ENCODE measurements around the gene MFN2. TPM values are rescaled to one million over a fixed set of nuclear protein-coding genes. Genes with fewer than 3 reads are reported as not detected.

The MFN2 gene
- polyA plus RNA-seq, 1 of the 3 experiments (the other 2 are of a cell fraction), result 43.2 TPM

DNA sequence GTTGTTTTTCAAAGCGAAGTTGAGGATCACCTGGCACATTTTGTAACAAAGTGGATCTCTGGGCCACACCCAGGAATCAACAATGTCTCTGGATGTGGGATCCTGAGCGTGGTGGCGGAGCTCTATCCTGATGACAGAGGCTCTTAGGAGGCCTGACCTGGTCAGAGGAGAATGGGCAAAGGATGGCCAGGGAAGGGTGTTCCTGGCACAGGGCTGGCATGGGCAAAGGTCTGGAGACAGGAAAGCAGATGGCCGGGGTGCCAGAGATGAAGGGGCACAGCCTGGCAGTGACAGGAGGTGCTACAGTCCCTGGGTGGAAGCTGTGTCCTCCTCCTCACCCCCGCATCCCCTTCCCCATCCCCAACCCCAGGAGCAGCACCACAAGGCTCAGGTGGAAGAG, 20.0 kb upstream of the MFN2 start:
- WGBS (ENCODE audit: low lambda C conversion rate), result 98% methylated on average over 4 of the region's 5 CpGs
- CTCF ChIA-PET, result no interaction called here

GRCh38 chr1:11960715-11961114, 19.5 kb upstream of the MFN2 start:
- no peaks in the 10 kb centered on the region for H3K27me3 ChIP-seq (ENCODE audit: insufficient read depth)
- DNase-seq, result no peak
- no peak overlapping the region for H3K27ac ChIP-seq (ENCODE audit: low read depth in 2 of 2, low read length in 1 of 2)
- TF ChIP-seq MEF2A (IDR thresholded peaks at IDR 0.05; ENCODE audit: borderline replicate concordance, low read depth) (no peak), GATA2 (CRISPR knock-in tag; IDR thresholded peaks at IDR 0.05) (no peak), SMC3 (IDR thresholded peaks at IDR 0.05; ENCODE audit: low read depth, low read length) (no peak), USF2 (IDR thresholded peaks at IDR 0.05; ENCODE audit: borderline replicate concordance, low read depth, low read length) (no peak), FOSL2 (IDR thresholded peaks at IDR 0.05; ENCODE audit: borderline replicate concordance, low read depth) (no peak), JUND (IDR thresholded peaks at IDR 0.05) (no peak), TEAD4 (IDR thresholded peaks at IDR 0.05; ENCODE audit: borderline replicate concordance, insufficient read depth) (no peak), NFIC (IDR thresholded peaks at IDR 0.05; ENCODE audit: borderline replicate concordance) (no peak), EP300 (IDR thresholded peaks at IDR 0.05; ENCODE audit: borderline replicate concordance in 1 of 2, low read depth in 1 of 2, low read length in 1 of 2) (no peak), RFX5 (IDR thresholded peaks at IDR 0.05; ENCODE audit: low read length) (no peak), CHD2 (IDR thresholded peaks at IDR 0.05; ENCODE audit: low read length, partially characterized antibody) (no peak)
- TF ChIP-seq, protein P1, sequence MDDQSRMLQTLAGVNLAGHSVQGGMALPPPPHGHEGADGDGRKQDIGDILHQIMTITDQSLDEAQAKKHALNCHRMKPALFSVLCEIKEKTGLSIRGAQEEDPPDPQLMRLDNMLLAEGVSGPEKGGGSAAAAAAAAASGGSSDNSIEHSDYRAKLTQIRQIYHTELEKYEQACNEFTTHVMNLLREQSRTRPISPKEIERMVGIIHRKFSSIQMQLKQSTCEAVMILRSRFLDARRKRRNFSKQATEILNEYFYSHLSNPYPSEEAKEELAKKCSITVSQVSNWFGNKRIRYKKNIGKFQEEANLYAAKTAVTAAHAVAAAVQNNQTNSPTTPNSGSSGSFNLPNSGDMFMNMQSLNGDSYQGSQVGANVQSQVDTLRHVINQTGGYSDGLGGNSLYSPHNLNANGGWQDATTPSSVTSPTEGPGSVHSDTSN (IDR thresholded peaks at IDR 0.05), result no peak
- TF ChIP-seq, protein P2, sequence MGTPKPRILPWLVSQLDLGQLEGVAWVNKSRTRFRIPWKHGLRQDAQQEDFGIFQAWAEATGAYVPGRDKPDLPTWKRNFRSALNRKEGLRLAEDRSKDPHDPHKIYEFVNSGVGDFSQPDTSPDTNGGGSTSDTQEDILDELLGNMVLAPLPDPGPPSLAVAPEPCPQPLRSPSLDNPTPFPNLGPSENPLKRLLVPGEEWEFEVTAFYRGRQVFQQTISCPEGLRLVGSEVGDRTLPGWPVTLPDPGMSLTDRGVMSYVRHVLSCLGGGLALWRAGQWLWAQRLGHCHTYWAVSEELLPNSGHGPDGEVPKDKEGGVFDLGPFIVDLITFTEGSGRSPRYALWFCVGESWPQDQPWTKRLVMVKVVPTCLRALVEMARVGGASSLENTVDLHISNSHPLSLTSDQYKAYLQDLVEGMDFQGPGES (IDR thresholded peaks at IDR 0.05; ENCODE audit: low read depth, low read length), result no peak
- TF ChIP-seq, protein P3, sequence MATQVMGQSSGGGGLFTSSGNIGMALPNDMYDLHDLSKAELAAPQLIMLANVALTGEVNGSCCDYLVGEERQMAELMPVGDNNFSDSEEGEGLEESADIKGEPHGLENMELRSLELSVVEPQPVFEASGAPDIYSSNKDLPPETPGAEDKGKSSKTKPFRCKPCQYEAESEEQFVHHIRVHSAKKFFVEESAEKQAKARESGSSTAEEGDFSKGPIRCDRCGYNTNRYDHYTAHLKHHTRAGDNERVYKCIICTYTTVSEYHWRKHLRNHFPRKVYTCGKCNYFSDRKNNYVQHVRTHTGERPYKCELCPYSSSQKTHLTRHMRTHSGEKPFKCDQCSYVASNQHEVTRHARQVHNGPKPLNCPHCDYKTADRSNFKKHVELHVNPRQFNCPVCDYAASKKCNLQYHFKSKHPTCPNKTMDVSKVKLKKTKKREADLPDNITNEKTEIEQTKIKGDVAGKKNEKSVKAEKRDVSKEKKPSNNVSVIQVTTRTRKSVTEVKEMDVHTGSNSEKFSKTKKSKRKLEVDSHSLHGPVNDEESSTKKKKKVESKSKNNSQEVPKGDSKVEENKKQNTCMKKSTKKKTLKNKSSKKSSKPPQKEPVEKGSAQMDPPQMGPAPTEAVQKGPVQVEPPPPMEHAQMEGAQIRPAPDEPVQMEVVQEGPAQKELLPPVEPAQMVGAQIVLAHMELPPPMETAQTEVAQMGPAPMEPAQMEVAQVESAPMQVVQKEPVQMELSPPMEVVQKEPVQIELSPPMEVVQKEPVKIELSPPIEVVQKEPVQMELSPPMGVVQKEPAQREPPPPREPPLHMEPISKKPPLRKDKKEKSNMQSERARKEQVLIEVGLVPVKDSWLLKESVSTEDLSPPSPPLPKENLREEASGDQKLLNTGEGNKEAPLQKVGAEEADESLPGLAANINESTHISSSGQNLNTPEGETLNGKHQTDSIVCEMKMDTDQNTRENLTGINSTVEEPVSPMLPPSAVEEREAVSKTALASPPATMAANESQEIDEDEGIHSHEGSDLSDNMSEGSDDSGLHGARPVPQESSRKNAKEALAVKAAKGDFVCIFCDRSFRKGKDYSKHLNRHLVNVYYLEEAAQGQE (IDR thresholded peaks at IDR 0.05; ENCODE audit: low read depth, low read length), result no peak
- no peak overlapping the region for H3K4me3 ChIP-seq (ENCODE audit: low read depth in 2 of 2, low read length in 1 of 2)
- ChIA-PET CTCF (no interaction called here), POLR2A (interaction anchor here (0.7 kb wide), 1 partner anchor 16 kb away, joined by 3 read pairs; no protein-coding TSS in a partner anchor)
- no peaks in the 10 kb centered on the region for H3K9me2 ChIP-seq
- no peaks in the 10 kb centered on the region for H4K20me1 ChIP-seq (ENCODE audit: insufficient read depth)
- WGBS (ENCODE audit: low lambda C conversion rate), result 91% methylated on average over 4 of the region's 6 CpGs
- H3K9ac ChIP-seq, result no peak overlapping the region
- no peaks in the 10 kb centered on the region for H3K4me1 ChIP-seq (ENCODE audit: control insufficient read depth in 1 of 2, insufficient read depth in 2 of 2, low read depth in 1 of 2, low read length in 1 of 2)
- no peaks in the 10 kb centered on the region for H3F3A ChIP-seq (replicated peaks; ENCODE audit: insufficient read depth)
- H3K79me2 ChIP-seq (ENCODE audit: insufficient read depth), result no peaks in the 10 kb centered on the region
- peaks cover 21 to 38% of the 10 kb centered on the region in 2 experiments for H3K36me3 ChIP-seq (replicated peaks in 1 of 2; ENCODE audit: control insufficient read depth in 1 of 2, insufficient read depth in 2 of 2, low read length in 1 of 2)
- H3K9me3 ChIP-seq, result no peaks in the 10 kb centered on the region
- H3K4me2 ChIP-seq, result no peak overlapping the region
- no peak overlapping the region for H2AFZ ChIP-seq (ENCODE audit: low read depth)

More for the DNA sequence above, 20.0 kb upstream of the MFN2 start:
- H3F3A ChIP-seq (replicated peaks; ENCODE audit: insufficient read depth), result no peaks in the 10 kb centered on the region
- no peaks in the 10 kb centered on the region for H3K4me1 ChIP-seq (ENCODE audit: control insufficient read depth in 1 of 2, insufficient read depth in 2 of 2, low read depth in 1 of 2, low read length in 1 of 2)
- no peak for DNase-seq
- no peaks in the 10 kb centered on the region for H3K27me3 ChIP-seq (ENCODE audit: insufficient read depth)
- no peak overlapping the region for H3K27ac ChIP-seq (ENCODE audit: low read depth in 2 of 2, low read length in 1 of 2)
- no peaks in the 10 kb centered on the region for H4K20me1 ChIP-seq (ENCODE audit: insufficient read depth)
- H3K79me2 ChIP-seq (ENCODE audit: insufficient read depth), result no peaks in the 10 kb centered on the region
- POLR2A ChIA-PET, result no interaction called here
- TF ChIP-seq TAF1 (IDR thresholded peaks at IDR 0.05; ENCODE audit: borderline replicate concordance, low read depth, low read length), result no peak
- no peak overlapping the region for H3K4me3 ChIP-seq (ENCODE audit: low read depth in 2 of 2, low read length in 1 of 2)
- no peaks in the 10 kb centered on the region for H3K9me2 ChIP-seq
- H3K4me2 ChIP-seq, result no peak overlapping the region
- no peaks in the 10 kb centered on the region for H3K9me3 ChIP-seq
- peaks cover 21 to 38% of the 10 kb centered on the region in 2 experiments for H3K36me3 ChIP-seq (replicated peaks in 1 of 2; ENCODE audit: control insufficient read depth in 1 of 2, insufficient read depth in 2 of 2, low read length in 1 of 2)
- H2AFZ ChIP-seq (ENCODE audit: low read depth), result no peak overlapping the region
- H3K9ac ChIP-seq, result no peak overlapping the region

All from SK-N-SH (cell line).